HG03066 (cell line): ENCODE data around the gene APOBEC3B.
"Not testable (repeated sequence)": the region's sequence is repeated elsewhere in the genome, so short reads cannot be mapped to it uniquely, and the experiment has no call there.

ENCODE experiments used
- ATAC-seq: cut with Tn5 transposase; IDR thresholded peaks from one replicate; pipeline ENCODE4 v1.9.1; 2021; ENCODE audit warnings: low read depth; ENCODE audit not compliant: unreplicated experiment

The APOBEC3B gene

DNA sequence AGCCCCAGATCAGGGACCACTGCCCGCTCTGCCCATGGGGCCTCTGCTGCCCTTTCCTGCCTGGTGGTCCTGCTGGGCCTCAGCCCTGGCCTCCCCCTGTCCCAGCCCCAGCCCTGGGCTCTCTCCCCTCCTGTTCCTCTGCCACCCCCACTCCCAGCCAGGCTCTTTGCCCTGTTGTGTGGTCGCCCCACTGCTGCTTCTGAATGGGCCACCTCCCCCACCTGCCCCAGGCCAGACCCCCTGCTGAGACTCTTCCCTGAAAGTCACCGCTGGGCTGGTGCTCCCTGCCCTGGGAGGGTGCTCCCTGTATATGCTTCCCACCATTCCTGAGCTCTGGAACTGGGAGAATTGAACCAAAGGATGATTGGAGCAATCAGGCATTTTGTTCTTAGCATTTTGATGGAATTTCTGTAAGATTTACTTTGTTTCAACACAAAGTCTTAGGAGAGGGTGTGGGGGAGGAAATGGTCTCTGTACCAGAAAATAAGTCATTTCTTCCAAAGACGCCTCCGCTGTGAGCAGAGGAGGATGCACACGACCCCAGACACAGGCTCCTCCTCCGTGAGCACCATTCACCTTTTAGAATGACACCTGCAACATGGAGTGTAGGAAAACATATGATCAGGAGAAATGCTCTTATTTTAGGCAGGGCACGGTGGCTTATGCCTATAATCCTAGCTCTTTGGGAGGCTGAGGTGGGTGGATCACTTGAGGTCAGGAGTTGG lies 5.2 kb downstream of the APOBEC3B start:
- no peak for ATAC-seq

DNA sequence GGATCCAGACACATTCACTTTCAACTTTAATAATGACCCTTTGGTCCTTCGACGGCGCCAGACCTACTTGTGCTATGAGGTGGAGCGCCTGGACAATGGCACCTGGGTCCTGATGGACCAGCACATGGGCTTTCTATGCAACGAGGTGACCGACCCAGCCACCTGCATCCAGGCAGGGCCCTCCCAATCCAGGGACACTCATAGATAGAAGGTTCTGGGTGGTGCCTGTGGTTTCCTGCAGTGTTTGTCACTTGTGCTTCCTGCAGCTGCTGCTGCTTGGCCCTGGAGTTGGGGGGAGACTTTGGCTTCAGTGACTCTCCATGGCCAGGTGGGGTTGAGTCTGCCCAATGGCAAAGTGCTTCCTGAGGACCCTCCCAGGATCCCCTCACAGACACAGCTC lies 7.3 kb downstream of the APOBEC3B start:
- ATAC-seq, result no peak

DNA sequence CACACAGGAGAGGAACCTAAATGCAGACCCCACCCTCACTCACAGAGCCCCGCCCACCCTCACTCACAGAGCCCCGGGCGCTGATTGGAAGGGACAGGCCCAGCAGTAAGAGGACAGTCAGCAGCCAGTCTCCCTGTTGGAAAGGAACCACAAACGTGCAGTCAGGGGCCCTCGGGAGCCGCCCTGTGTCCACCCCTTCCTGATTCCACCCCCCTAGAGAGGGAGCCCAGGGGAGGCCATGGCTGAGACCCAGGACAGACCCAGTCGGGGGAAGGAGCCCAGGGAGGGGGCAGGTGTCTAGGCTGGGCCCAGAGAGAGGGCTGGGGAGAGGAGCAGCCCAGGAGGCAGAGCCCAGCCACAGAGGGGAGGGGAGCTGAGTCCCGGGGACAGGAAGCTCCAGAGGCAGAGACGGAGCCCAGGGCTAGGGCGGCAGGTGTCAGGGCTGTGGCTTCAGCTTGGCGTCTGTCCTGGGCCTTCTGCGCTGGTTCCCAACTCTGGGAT lies 10.8 kb downstream of the APOBEC3B start:
- not testable (repeated sequence) for ATAC-seq

DNA sequence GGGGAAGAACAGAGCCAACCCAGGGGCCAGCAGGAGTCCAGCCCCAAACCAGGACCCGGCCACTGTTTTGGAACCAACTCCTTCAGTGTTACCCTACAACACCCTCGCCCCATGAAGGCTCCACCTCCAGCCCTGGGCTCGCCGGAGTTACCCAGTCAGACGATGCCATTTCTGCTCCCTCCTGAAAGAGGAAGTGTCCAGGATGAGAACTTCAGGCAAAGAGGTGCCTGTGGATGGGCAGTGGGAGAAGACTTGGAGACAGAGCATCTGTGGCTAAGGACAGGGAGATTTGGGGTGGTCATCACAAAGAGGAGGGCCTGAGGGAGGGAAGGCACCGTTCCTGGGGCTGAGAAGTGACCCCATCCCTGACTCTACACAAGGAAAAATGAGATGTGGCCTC lies 14.0 kb downstream of the APOBEC3B start:
- no peak for ATAC-seq

DNA sequence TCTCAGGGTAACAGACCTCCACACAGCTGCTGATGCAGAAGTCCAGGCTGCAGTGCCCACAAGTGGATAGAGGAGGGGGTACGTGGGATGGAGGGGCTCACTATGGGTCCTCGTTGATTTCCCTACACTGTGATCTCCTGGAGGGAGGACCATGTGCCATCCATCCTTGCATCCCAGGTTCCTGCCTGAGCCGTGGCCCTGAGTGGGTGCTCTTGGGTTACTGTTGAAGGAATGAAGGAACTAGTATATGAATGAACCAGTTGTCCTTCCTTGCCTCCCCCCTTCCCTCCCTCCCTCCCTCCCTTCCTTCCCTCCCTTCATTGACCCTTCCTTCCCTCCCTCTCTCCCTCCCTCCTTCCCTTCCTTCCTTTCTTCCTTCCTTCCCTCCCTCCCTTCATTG lies 15.4 kb downstream of the APOBEC3B start:
- no peak for ATAC-seq

DNA sequence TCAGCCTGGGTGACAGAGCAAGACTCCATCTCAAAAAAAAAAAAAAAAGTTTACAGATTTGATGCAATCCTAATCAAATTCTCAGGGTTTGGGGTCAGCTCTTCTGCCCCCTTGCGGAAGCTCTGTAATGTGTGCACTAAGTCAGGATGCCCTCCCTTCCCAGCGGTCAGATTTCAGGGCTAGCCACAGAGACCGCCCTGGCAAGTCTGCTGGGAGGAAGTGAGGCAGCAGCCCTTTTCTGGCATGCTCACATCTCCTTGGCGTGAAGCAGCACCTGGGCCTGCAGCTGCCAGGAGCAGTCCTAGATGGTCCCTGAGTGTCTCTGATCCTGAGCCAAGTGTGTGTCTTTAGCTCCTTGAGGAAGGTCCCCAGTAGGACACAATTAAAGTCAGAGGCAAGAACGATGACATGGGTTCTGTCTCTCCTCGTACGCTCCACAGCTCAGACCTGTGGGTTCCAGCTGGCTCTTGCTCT lies 21.1 kb downstream of the APOBEC3B start:
- no peak for ATAC-seq

DNA sequence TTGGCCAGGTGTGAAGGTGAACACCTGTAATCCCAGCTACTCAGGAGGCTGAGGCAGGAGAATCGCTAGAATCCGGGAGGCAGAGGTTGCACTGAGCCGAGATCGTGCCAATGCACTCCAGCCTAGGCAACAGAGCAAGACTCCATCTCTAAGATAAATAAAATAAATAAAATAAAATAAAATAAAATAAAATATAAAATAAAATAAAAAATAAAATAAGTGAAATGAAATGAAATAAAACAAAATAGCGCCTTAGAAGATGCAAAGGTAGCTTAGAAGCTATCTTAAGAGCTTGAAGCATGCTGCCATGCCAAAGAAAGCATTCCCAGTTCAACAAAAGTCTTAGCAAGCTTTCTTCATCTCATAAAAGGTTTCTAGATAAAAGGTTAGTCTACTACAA lies 25.0 kb downstream of the APOBEC3B start:
- ATAC-seq, result no peak

DNA sequence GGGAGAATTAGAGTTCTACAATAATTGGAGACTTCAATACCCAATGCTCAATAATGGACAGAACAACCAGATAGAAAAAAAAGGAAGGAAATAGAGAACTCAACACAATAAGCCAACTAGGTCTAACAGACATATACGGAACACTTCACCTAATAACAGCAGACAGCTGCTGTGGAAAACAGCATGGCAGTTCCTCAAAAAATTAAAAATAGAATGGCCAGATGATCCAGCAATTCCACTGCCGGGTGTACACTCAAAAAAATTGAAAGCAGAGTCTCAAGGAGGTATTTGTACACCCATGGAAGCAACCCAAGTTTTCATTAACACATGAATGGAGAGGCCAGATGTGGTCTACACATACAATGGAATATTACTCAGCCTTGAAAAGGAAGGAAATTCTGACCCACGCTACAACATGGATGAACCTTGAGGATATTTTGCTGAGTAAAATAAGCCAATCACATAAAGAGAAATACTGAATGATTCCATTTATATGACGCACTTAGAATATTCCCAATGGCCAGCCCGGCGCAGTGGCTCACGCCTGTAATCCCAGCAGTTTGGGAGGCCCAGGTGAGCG lies 26.2 kb downstream of the APOBEC3B start:
- ATAC-seq, result not testable (repeated sequence)

DNA sequence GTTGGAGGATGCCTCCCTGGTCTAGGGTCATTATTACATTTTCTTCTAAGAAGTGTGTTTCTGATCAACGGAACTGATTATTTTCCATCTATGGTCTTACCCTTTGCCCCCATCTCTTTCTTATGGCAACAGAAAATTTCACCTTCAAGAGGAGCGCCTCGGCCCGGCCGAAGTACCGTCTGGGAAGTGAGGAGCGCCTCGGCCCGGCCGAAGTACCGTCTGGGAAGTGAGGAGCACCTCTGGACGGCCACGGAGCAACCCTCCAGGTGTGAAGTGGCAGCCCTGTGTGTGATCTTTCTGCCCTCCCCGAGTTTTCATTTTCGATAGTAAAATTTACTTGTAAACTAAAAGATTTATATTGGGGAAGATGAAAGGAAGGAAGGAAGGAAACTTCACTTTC lies 28.8 kb downstream of the APOBEC3B start:
- no peak for ATAC-seq

DNA sequence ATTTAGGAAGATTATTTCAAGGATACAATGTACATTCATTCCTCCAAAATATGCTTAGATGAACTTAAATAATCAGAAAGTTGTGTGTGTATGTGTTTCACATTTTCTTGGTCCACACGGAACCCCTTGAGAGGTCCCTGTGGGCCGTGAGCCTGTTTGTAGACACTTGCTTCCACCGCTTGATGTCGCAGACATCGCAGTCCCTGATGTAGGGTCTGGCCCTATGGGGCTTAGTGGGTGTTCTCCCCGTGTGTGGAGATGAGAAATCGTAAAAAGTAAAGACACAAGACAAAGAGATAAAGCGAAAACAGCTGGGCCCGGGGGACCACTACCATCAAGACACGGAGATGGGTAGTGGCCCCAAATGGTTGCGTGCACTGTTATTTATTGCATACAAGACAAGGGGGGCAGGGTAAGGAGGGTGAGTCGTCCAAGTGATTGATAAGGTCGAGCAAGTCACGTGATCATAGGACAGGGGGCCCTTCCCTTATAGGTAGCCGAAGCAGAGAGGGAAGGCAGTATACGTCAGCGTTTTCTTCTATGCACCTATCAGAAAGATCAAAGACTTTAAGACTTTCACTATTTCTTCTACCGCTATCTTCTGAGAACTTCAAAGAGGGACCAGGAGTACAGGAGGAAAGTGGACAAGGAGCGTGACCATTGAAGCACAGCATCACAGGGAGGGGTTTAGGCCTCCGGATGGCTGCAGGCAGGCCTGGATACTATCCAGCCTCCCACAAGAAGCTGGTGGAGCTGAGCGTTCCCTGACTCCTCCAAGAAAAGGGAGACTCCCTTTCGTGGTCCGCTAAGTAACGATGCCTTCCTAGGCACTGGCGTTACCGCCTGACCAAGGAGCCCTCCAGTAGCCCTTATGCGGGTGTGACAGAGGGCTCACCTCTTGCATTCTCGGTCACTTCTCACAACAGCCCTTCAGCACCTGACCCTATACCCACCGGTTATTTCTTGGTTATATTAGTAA lies 30.7 kb downstream of the APOBEC3B start:
- no peak for ATAC-seq

DNA sequence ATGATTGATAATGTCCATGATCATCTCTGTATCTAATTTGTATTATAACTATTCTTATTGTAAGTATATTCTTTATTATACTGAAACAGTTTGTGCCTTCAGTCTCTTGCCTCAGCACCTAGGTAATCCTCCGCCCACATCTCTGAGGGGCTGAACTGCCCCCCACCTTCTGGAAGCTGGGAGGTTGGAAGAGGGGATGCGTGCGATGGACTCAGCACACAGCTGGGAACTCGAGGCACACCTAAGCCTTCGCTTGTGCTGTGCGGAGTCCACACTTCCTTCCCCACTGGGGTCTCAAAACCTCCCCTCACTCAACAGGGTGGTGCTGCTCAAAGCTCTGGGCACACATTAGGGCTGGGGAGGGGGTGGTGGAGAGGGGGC lies 31.4 kb downstream of the APOBEC3B start:
- not testable (repeated sequence) for ATAC-seq

DNA sequence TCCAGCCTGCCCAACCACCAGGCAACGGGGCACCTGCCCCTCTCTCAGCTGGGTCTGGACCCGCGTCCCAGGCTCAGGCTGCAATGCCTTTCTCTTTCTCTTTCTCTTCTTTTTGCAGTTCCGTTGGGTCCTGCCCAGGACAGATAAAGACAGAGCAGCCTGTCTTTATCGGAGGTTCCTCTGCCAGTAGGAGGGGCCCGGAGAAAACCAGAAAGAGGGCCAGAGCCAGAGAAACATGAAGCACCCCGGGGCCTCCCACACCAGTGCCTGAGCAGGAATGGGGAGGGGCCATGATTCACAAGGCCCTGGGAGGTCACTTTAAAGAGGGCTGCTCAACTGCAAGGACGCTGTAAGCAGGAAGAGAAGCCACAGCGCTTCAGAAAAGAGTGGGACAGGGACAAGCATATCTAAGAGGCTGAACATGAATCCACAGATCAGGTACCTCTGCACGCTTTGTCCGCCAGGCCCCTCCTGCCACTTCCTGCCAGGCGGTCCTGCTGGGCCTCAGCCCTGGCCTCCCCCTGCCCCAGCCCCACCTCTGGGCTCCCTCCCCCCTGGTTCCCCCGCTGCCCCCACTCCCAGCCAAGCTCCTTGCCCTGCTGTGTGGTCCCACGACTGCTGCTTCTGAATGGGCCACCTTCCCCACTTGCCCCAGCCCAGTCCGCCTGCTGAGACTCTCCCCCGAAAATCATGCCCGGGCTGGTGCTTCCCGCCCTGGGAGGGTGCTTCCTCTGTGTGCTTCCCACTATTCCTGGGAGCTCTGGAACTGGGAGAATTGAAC lies 32.0 kb downstream of the APOBEC3B start, which contains the start of gene APOBEC3C:
APOBEC3C (plus strand) TSS at position 316 of the 781 bp plus-strand sequence; CDS start at position 422, 106 bp downstream.
- ATAC-seq, result peak; percentile 94

DNA sequence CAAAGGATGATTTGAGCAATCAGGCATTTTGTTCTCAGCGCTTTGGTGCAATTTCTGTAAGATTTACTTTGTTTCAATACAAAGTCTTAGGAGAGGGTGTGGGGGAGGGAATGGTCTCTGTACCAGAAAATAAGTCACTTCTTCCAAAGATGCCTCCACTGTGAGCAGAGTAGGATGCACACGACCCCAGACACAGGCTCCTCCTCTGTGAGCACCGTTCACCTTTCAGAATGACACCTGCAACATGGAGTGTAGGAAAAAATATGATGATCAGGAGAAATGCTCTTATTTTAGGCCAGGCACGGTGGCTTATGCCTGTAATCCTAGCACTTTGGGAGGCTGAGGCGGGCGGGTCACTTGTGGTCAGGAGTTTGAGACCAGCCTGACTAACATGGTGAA lies 32.6 kb downstream of the APOBEC3B start:
- not testable (repeated sequence) for ATAC-seq

DNA sequence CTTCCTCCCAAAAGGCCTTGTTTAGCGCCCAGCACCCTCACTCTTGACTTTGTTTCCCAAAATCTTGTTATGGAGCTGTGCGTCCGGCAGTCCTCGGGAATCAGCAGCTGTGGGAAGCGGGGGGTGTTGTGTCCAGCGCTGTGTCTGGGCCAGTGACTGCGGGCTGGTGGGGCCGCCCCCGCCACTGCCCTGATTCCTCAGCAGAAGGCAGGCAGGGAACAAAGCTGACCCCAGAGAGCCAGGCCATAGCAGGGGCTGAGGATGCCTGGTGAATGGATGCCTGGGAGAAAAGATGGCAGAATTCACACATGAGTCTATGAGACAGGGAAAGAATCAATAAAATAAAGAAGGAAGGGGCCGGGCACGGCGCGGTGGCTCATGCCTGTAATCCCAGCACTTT lies 34.4 kb downstream of the APOBEC3B start:
- ATAC-seq, result no peak

DNA sequence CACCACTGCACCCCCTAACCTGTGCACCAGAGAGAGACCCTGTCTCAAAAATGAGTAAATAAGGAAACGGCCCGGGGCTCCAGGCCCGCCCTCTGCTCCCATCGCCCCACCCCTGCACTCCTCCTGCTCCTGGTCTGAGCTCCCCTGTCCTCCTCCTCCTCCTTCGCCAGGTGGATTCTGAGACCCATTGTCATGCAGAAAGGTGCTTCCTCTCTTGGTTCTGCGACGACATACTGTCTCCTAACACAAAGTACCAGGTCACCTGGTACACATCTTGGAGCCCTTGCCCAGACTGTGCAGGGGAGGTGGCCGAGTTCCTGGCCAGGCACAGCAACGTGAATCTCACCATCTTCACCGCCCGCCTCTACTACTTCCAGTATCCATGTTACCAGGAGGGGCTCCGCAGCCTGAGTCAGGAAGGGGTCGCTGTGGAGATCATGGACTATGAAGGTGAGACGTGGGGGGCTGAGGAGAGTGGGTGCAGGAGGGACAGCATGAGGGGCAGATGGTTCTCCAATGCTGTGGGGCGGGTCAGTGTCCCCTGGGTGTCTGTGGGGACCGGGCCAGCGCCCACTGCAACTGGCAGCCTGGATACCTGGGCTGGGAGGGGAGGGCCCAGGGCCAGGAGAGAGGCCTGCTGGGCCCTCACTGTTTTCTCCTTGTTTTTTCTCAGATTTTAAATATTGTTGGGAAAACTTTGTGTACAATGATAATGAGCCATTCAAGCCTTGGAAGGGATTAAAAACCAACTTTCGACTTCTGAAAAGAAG lies 35.6 kb downstream of the APOBEC3B start:
- ATAC-seq, result no peak

DNA sequence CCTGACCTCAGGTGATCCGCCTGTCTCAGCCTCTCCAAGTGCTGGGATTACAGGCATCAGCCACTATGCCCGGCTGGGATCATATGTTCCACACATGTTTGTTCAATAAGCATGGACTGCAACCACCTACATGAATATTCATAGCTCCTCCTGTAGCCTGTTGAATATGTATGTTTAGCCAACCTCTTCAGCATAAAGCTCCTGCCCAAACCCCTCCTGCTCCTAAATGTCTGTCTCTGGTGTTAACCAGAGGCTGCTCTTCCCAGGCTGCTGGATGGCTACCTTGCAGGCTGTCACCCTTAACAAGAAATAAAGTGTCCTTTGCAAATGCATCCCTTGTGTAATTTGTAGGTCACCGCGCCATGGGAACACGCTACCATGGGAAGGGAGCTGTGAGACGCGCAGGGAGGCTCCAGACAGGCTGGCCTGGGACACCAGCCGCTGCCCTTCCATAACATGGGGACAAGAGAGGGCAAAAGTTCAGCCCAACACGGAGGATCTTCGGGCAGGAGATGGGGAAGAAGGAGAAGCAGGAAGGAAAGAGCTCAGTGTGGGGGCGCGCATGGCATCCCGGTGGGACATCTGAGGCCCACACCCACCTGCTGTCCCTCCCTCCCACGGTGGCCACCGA lies 38.0 kb downstream of the APOBEC3B start:
- ATAC-seq, result not testable (repeated sequence)

DNA sequence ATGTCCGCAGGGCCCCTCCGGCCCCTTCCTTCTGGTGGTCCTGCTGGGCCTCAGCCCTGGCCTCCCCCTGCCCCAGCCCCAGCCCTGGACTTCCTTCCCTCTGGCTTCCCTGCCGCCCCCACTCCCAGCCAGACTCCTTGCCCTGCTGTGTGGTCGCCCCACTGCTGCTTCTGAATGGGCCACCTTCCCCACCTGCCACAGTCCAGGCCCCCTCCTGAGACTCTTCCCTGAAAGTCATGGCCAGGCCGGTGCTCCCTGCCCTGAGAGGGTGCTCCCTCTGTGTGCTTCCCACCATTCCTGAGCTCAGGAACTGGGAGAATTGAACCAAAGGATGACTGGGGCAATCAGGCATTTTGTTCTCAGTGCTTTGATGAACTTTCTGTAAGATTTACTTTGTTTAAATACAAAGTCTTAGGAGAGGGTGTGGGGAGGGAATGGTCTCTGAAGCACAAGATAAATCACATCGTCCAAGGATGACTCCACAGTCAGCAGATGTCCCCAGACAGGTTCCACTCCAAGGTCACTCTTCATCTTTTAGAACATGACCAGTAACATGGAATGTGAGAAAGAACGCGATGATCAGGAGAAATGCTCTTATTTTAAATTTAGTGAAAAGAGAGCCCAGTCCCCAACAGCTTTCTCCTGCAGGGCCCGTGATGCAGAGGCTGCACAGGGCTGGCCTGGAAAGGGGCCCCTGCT lies 39.6 kb downstream of the APOBEC3B start:
- no peak for ATAC-seq
